Activated T-helper 1 cell treated with Interleukin-2 at 50 U/mL for 16 hours (primary cell): ENCODE data around the gene MRGPRX3.

Experiments used
- DNase-seq: peaks from one replicate; pipeline ENCODE4 v3.0.0-alpha.2; 2020; ENCODE audit warnings: low read depth

MRGPRX3 gene

DNA sequence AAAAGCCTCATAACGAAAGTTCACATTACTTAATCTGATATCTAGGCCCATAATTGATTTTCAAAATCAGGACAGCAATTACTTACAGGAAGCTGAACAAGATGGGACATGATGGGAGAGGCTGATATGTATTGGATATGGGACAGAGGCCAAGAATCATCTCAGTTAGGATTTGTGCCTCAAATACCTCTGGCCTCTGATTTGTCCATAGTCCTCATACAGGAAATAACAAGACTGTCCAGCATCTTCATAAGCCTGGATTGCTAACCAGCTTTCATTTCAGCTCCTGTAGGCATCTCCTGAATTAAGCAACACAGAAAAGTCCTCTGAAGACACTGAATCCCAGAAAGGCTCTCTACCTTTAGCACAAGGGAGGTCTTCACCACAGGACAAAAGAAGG lies 36.0 kb downstream of the MRGPRX3 start:
- no peak for DNase-seq

DNA sequence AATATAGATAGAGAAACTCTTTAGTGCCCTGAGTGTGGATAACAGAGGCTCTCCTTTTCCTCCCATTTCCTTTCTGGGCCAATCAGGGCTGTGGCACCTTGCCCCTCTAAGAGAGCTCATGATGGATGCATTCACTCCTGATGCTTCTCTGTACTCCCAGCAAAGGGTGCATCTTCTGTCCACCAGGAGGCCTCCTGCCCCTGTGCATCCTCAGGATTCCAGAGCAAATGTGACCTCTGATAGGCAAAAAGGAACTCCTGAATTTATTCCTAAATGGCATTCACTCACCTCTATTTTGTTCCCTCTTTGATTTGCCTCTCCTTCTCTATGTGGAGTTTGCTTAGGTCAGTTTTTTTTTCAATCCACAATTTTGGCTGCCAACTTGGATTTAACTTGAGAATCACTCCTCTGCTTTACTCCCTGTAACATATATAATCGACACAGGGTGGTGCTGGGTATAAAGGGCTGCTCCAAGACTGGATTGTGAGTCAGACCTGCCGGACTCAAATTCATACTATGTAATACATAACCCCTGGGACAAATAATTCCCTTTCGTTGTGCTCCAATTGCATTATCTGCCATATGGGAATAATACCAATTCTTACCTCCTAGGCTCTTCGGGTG lies 39.1 kb downstream of the MRGPRX3 start:
- DNase-seq, result no peak

- no peak for DNase-seq
These were observed 40.3 kb downstream of the MRGPRX3 start, which contains the start of gene MRGPRX4 for GRCh38 chr11:18172666-18173065. Gene MRGPRX4, plus strand, starts transcription at chr11:18172837. Its CDS starts 420 bp downstream, at chr11:18173257.

GRCh38 chr11:18173225-18173866 lies 41.0 kb downstream of the MRGPRX3 start:
- DNase-seq, result no peak
